Stomach (tissue), 9 donors: ENCODE measurements around the gene HIVEP1. TPM values are rescaled to one million over a fixed set of nuclear protein-coding genes. Genes with fewer than 3 reads are reported as not detected.

Experiments used
- DNase-seq, 2 donors: peaks; one replicate each; pipeline versions ENCODE4 v3.0.0 to v3.0.0-alpha.2; 2013 to 2019
- H3K27ac ChIP-seq, 5 donors: fragments of 200-600 bp in 4 of 5; sonication (generic) in 4 of 5; one replicate each; pipeline ENCODE4 v1.5.1; 2013 to 2019; ENCODE audit warnings: mild to moderate bottlenecking in 1 of 5, moderate library complexity in 1 of 5
- H3K27me3 ChIP-seq, 3 donors: fragments of 200-600 bp; sonication (generic); one replicate each; pipeline ENCODE4 v1.5.1; 2017 to 2019; ENCODE audit warnings: mixed run types in 1 of 3
- H3K36me3 ChIP-seq, 4 donors: fragments of 200-600 bp; sonication (generic); 1 replicate in 3 of 4; 2 replicates in 1 of 4; pipeline ENCODE4 v1.5.1; 2016 to 2019
- H3K4me1 ChIP-seq, 4 donors: fragments of 200-600 bp; sonication (generic); one replicate each; pipeline ENCODE4 v1.5.1; 2016 to 2019
- H3K4me3 ChIP-seq, 4 donors: fragments of 200-600 bp; sonication (generic) in 3 of 4; one replicate each; pipeline ENCODE4 v1.5.1; 2016 to 2019; ENCODE audit warnings: mild to moderate bottlenecking in 1 of 4
- H3K9me3 ChIP-seq, 4 donors: fragments of 200-600 bp; sonication (generic); one replicate each; pipeline ENCODE4 v1.5.1; 2016 to 2019
- EP300 ChIP-seq: sonication (generic); formaldehyde crosslinking; IDR thresholded peaks from one replicate; pipeline ENCODE4 v1.6.1; 2017; ENCODE audit warnings: antibody characterized with exemption
- POLR2A ChIP-seq, 4 donors: fragments of 450-650 bp; IDR thresholded peaks; one replicate each; pipeline ENCODE4 v1.6.1; 2016; ENCODE audit warnings: antibody characterized with exemption in 4 of 4, control low read depth in 2 of 4, mild to moderate bottlenecking in 1 of 4, moderate library complexity in 1 of 4
- POLR2AphosphoS5 ChIP-seq, 3 donors: sonication (generic); formaldehyde crosslinking; IDR thresholded peaks; one replicate each; pipeline ENCODE4 v1.6.1; 2016; ENCODE audit warnings: antibody characterized with exemption in 3 of 3
- WGBS, 5 donors: extraction: QIAGEN DNeasy Blood & Tissue Kit in 3 of 5; methylation state at CpG; one replicate each; pipeline versions ENCODE4 v1.1.5 to v1.1.7; 2013 to 2018; 5-methylcytosine and 5-hydroxymethylcytosine counted together
- intact Hi-C: fragments of 100-400 bp; cut with DNase I; formaldehyde crosslinking; loops from one replicate; pipeline ENCODE4 v1.15.1; 2023; ENCODE audit warnings: low total_unique reads
- polyA plus RNA-seq, 3 donors: library from polyadenylated mRNA; stranded (reverse); fragments of 200-250 nt; gene quantifications; one replicate each; pipeline ENCODE4 v1.2.3, GENCODE V29; 2013
- total RNA-seq, 5 donors: library from RNA; depleted of rRNA; stranded (reverse); fragments of >200 nt; gene quantifications; one replicate each; pipeline versions ENCODE4 v1.1.0 to v1.2.3, GENCODE V29; 2014 to 2016
- TF ChIP-seq, protein P1 (sequence below), 7 experiments: fragments of 450-650 bp in 4 of 7; fragments of 200-600 bp in 3 of 7; sonication (generic) in 3 of 7; IDR thresholded peaks; one replicate each; pipeline ENCODE4 v1.5.1; 2016 to 2019; ENCODE audit warnings: antibody characterized with exemption in 7 of 7, control low read depth in 2 of 7, mild to moderate bottlenecking in 1 of 7
- donor health status: healthy with polysubstance abuse.
- donor health status: Bipolar disorder and iron deficiency.
- donor health status: healthy.

The HIVEP1 gene
- total and polyA plus RNA-seq, 8 donors: 2.0 to 19.6 (median 14.1) TPM

DNA sequence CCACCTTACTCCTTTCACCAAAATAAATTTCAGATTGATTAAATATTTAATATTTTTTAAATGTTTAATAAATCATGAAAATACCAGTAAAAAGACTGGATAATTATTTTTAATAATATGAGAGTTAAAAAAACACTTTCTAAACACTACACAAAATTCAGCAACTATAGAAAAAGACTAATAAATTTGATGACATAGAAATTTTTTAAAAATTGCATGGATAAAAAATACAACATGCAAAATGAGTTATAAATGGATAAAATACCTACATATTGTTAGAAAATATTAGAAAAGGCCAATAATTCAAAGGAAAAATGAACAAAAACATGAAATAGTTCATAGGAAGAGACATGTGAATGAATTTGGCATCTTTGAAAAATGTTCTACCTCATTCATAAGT is 177.0 kb downstream of the HIVEP1 start:
- Histone ChIP-seq H3K4me3 (no peak overlapping the region), H3K4me1 (no peaks in the 10 kb centered on the region), H3K27me3 (no peaks in the 10 kb centered on the region), H3K9me3 (no peaks in the 10 kb centered on the region), H3K27ac (no peak overlapping the region), H3K36me3 (no peaks in the 10 kb centered on the region)
- no peak for DNase-seq
- TF ChIP-seq, protein P1, sequence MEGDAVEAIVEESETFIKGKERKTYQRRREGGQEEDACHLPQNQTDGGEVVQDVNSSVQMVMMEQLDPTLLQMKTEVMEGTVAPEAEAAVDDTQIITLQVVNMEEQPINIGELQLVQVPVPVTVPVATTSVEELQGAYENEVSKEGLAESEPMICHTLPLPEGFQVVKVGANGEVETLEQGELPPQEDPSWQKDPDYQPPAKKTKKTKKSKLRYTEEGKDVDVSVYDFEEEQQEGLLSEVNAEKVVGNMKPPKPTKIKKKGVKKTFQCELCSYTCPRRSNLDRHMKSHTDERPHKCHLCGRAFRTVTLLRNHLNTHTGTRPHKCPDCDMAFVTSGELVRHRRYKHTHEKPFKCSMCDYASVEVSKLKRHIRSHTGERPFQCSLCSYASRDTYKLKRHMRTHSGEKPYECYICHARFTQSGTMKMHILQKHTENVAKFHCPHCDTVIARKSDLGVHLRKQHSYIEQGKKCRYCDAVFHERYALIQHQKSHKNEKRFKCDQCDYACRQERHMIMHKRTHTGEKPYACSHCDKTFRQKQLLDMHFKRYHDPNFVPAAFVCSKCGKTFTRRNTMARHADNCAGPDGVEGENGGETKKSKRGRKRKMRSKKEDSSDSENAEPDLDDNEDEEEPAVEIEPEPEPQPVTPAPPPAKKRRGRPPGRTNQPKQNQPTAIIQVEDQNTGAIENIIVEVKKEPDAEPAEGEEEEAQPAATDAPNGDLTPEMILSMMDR (IDR thresholded peaks at IDR 0.05): no peak
- TF ChIP-seq POLR2A (IDR thresholded peaks at IDR 0.05) (no peak), POLR2AphosphoS5 (IDR thresholded peaks at IDR 0.05) (no peak), EP300 (no peak)
- intact Hi-C loops: no loop called here

DNA sequence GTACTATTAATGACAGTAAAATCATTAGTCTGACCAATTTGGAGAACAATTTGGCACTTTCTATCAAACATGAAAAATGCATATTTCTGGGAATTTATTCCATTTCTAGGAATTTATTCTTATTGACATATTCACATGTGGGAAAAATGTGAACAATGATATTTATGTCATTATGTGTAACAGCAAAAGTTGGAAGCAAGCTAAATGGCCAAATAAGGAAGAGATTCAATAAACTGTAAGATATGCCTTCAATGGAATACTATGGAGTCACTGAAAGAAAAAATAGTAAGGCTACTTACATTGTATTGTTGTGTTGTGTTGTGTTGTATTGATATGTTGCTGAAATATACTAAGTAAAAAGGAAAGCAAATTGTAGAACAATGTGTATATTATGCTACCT is 177.5 kb downstream of the HIVEP1 start:
- DNase-seq: no peak
- intact Hi-C loops: no loop called here
- Histone ChIP-seq H3K4me3 (no peak overlapping the region), H3K27me3 (no peaks in the 10 kb centered on the region), H3K27ac (no peak overlapping the region), H3K4me1 (no peaks in the 10 kb centered on the region), H3K36me3 (no peaks in the 10 kb centered on the region), H3K9me3 (no peaks in the 10 kb centered on the region)
- TF ChIP-seq POLR2AphosphoS5 (IDR thresholded peaks at IDR 0.05) (no peak), POLR2A (IDR thresholded peaks at IDR 0.05) (no peak), EP300 (no peak)
- TF ChIP-seq, protein P1 (IDR thresholded peaks at IDR 0.05): no peak

DNA sequence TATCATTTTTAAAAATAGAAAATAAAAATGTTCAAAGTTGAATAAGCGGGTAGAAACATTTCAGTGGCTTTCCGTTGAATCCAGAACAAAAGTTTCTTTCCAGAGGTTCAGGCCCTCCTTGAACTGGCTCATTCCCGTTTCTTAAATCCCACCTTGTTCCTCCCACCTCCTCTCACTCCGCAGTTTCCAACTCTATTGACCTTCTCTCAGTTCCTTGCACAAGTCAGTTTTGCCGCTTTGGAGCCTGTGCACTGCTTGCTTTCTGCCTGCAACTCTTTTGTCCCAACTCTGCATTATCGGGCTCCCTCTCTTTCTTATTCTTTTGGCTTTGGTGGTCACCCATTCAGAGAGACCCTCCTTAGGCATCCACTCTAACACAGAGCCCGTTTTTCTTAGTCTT is 178.1 kb downstream of the HIVEP1 start:
- intact Hi-C loops: no loop called here
- no peaks in the 10 kb centered on the region for H3K27me3 ChIP-seq
- H3K27ac ChIP-seq: no peak overlapping the region
- WGBS, 5 donors: 65 to 73% (median 71%) methylated on average over 7 of the region's 7 CpGs
- no peaks in the 10 kb centered on the region for H3K36me3 ChIP-seq
- no peaks in the 10 kb centered on the region for H3K4me1 ChIP-seq
- DNase-seq: no peak
- no peak overlapping the region for H3K4me3 ChIP-seq
- no peak for TF ChIP-seq EP300
- no peak for TF ChIP-seq POLR2AphosphoS5 (IDR thresholded peaks at IDR 0.05)
- TF ChIP-seq, protein P1 (IDR thresholded peaks at IDR 0.05): no peak
- TF ChIP-seq POLR2A (IDR thresholded peaks at IDR 0.05): no peak
- H3K9me3 ChIP-seq: no peaks in the 10 kb centered on the region

DNA sequence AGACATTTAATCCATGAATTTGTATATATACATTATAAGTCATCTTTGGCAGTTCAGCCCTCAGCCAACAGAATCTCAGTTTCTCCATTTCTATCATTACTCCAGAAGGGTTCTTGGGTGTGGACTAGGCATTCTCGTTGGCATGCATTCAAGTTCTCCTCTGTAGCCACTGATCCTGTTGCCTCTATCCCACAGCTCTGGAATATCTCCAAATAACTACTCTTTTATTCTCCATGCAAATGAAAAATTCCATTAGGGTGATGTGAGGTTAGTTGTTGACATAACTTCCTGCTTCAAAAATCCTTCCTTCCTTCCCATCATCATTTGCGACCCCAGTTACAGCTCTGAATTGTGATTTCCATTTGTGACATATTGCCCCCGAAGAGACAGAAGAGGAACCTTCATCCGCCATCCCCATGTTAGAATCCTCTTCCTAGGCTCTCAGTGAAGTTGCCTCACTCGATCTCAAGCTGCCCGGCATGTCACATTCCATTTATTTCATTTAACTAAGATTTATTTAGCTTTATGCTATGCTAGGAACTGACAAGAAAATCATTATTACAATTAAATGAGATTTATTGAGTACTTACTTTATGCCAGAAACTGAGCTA is 184.3 kb downstream of the HIVEP1 start:
- no peak for TF ChIP-seq EP300
- Histone ChIP-seq H3K4me3 (no peak overlapping the region), H3K36me3 (no peaks in the 10 kb centered on the region), H3K27ac (no peak overlapping the region), H3K4me1 (no peaks in the 10 kb centered on the region), H3K9me3 (no peaks in the 10 kb centered on the region), H3K27me3 (no peaks in the 10 kb centered on the region)
- peak in 1 of 2 donors; percentile 8 for DNase-seq
- WGBS, 5 donors: 79 to 84% (median 81%) methylated on average over 6 of the region's 6 CpGs
- intact Hi-C loops: no loop called here

DNA sequence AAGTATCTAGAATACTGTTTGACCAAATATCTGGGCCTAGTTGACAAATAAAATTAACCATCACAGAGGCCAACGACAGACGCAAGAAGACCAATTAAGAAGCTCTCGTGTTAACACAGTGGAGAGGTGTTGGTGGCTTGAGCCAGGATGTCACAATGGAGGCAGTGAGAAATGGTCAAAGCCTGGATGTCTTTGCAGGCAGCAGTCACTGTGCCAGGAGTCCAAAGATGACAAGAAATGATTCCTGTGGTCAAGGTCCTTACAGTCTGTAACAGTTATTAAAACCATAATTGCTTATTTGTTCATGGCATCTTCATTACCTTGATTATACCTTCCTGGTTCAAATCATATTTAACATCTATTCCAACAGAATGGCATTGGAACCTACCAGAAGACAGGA is 186.7 kb downstream of the HIVEP1 start:
- intact Hi-C loops: no loop called here
- Histone ChIP-seq H3K9me3 (no peaks in the 10 kb centered on the region), H3K36me3 (no peaks in the 10 kb centered on the region), H3K4me3 (no peak overlapping the region), H3K27ac (no peak overlapping the region), H3K4me1 (no peaks in the 10 kb centered on the region), H3K27me3 (no peaks in the 10 kb centered on the region)
- no peak for TF ChIP-seq POLR2AphosphoS5 (IDR thresholded peaks at IDR 0.05)
- TF ChIP-seq POLR2A (IDR thresholded peaks at IDR 0.05): no peak
- TF ChIP-seq EP300: no peak
- TF ChIP-seq, protein P1 (IDR thresholded peaks at IDR 0.05): no peak
- DNase-seq: no peak
- 92 to 96% (median 94%) methylated on average over 3 of the region's 3 CpGs for WGBS, 5 donors
